UCSD-AML1 (cell line): ENCODE measurements around the gene STAMBPL1.
"Not testable (repeated sequence)": the region's sequence is repeated elsewhere in the genome, so short reads cannot be mapped to it uniquely, and the experiment has no call there.

Experiments
- DNase-seq: peaks from one replicate; lab custom pipeline; 2025; ENCODE audit not compliant: unreplicated experiment; lab: John Stamatoyannopoulos, UW

The STAMBPL1 gene

GRCh38 chr10:88919041-88919440 lies 39.0 kb downstream of the STAMBPL1 start:
- no peak for DNase-seq

GRCh38 chr10:88920198-88920597 lies 40.2 kb downstream of the STAMBPL1 start:
- DNase-seq: no peak

- DNase-seq: no peak
Measured at GRCh38 chr10:88920986-88921593, 41.0 kb downstream of the STAMBPL1 start.

- DNase-seq: no peak
Measured at GRCh38 chr10:88922041-88922440, 42.0 kb downstream of the STAMBPL1 start.

GRCh38 chr10:88923520-88923919 lies 43.5 kb downstream of the STAMBPL1 start:
- no peak for DNase-seq

GRCh38 chr10:88926566-88927415 lies 46.7 kb downstream of the STAMBPL1 start:
- DNase-seq: no peak

GRCh38 chr10:88927416-88927690 lies 47.3 kb downstream of the STAMBPL1 start:
- DNase-seq: no peak

- no peak for DNase-seq
Measured at GRCh38 chr10:88928254-88928653, 48.2 kb downstream of the STAMBPL1 start.

GRCh38 chr10:88931548-88931947 lies 51.5 kb downstream of the STAMBPL1 start:
- no peak for DNase-seq

GRCh38 chr10:88932029-88932428 lies 52.0 kb downstream of the STAMBPL1 start:
- DNase-seq: not testable (repeated sequence)

- DNase-seq: no peak
Measured at GRCh38 chr10:88932539-88933256, 52.7 kb downstream of the STAMBPL1 start.

GRCh38 chr10:88933564-88933963 lies 53.5 kb downstream of the STAMBPL1 start:
- no peak for DNase-seq

GRCh38 chr10:88934900-88935672 lies 55.0 kb downstream of the STAMBPL1 start:
- DNase-seq: peak; percentile 55

GRCh38 chr10:88936656-88937055 lies 56.6 kb downstream of the STAMBPL1 start:
- DNase-seq: no peak

- DNase-seq: no peak
Measured at GRCh38 chr10:88938039-88938438, 58.0 kb downstream of the STAMBPL1 start.

GRCh38 chr10:88938938-88939337 lies 58.9 kb downstream of the STAMBPL1 start:
- no peak for DNase-seq

GRCh38 chr10:88941026-88941425 lies 61.0 kb downstream of the STAMBPL1 start:
- DNase-seq: no peak

- no peak for DNase-seq
Measured at GRCh38 chr10:88943778-88944177, 63.7 kb downstream of the STAMBPL1 start.

GRCh38 chr10:88944813-88945212 lies 64.8 kb downstream of the STAMBPL1 start:
- no peak for DNase-seq

GRCh38 chr10:88946200-88946599 lies 66.2 kb downstream of the STAMBPL1 start:
- DNase-seq: no peak

GRCh38 chr10:88946965-88947590 lies 67.0 kb downstream of the STAMBPL1 start:
- DNase-seq: no peak
